HUES6 (cell line): Measurements from ENCODE around the gene NGRN.
A peak's percentile ranks its signal among the peaks of the same experiment; 100 is the strongest.

Experiments
- H3K27ac ChIP-seq: 2 replicates; pipeline ENCODE4 v1.7.0; 2013; ENCODE audit warnings: low read depth, mild to moderate bottlenecking, low read length, inconsistent platforms
- H3K27me3 ChIP-seq: 2 replicates; pipeline ENCODE4 v1.6.1; 2013; ENCODE audit warnings: low read length; ENCODE audit not compliant: control insufficient read depth, insufficient read depth
- H3K36me3 ChIP-seq: 2 replicates; pipeline ENCODE4 v1.6.1; 2013; ENCODE audit warnings: low read length; ENCODE audit not compliant: control insufficient read depth, insufficient read depth
- H3K4me1 ChIP-seq: 2 replicates; pipeline ENCODE4 v1.6.1; 2013; ENCODE audit warnings: low read length; ENCODE audit not compliant: control insufficient read depth, insufficient read depth
- H3K4me3 ChIP-seq: 2 replicates; pipeline ENCODE4 v1.5.1; 2013; ENCODE audit warnings: low read depth, low read length
- H3K9ac ChIP-seq: one replicate; pipeline ENCODE4 v1.6.1; 2013; ENCODE audit warnings: mild to moderate bottlenecking, low read length
- H3K9me3 ChIP-seq: 2 replicates; pipeline ENCODE4 v1.6.1; 2013; ENCODE audit warnings: low read depth, low read length; ENCODE audit not compliant: control insufficient read depth, insufficient read depth

NGRN gene, protein sequence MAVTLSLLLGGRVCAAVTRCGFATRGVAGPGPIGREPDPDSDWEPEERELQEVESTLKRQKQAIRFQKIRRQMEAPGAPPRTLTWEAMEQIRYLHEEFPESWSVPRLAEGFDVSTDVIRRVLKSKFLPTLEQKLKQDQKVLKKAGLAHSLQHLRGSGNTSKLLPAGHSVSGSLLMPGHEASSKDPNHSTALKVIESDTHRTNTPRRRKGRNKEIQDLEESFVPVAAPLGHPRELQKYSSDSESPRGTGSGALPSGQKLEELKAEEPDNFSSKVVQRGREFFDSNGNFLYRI

DNA sequence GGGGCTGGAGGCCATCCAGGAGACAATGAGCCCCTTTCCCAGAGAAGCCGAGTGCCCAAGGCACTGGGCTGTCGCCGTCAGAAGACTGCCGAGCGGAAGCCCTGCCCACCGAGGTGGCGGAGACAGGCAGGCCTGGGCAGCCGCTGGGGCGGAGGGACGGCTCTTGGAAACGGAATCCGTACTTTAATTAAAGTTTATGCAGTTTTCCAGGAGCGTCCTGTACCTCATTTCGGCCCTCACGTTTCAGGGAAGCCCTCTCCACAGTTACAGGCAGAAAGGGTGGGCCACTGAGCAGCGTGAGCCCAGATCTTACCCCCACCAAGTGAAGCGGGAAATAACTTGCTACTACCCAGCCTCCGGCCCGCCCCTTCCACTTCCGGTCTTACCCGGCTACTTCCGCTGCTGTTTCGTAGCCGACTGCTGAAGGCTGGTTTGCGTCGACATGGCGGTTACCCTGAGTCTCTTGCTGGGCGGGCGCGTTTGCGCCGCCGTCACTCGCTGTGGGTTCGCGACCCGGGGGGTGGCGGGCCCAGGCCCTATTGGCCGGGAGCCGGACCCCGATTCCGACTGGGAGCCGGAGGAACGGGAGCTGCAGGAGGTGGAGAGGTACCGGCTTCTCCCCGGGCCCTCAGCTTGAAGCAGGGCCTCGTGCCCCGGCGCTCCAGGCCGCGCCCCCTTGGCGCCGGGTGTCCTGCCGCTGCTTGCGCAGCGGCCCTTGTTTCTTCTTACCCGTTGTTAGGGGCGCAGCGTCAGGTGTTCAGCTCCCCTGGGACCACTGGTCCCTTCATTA is at the start of gene NGRN:
TSS of gene NGRN (plus strand) at position 402 of the 790 bp plus-strand sequence. CDS start at position 443, 41 bp downstream.
- peak within 1 kb of the TSS; percentile 79 for H3K9ac ChIP-seq
- peak within 1 kb of the TSS; percentile 71 for H3K27ac ChIP-seq
- no peaks in the 10 kb centered on the region for H3K9me3 ChIP-seq
- H3K36me3 ChIP-seq: peaks cover 26% of the 10 kb centered on the region
- H3K4me1 ChIP-seq: peaks cover 10% of the 10 kb centered on the region
- H3K4me3 ChIP-seq: peak within 1 kb of the TSS; percentile 91
- no peaks in the 10 kb centered on the region for H3K27me3 ChIP-seq

DNA sequence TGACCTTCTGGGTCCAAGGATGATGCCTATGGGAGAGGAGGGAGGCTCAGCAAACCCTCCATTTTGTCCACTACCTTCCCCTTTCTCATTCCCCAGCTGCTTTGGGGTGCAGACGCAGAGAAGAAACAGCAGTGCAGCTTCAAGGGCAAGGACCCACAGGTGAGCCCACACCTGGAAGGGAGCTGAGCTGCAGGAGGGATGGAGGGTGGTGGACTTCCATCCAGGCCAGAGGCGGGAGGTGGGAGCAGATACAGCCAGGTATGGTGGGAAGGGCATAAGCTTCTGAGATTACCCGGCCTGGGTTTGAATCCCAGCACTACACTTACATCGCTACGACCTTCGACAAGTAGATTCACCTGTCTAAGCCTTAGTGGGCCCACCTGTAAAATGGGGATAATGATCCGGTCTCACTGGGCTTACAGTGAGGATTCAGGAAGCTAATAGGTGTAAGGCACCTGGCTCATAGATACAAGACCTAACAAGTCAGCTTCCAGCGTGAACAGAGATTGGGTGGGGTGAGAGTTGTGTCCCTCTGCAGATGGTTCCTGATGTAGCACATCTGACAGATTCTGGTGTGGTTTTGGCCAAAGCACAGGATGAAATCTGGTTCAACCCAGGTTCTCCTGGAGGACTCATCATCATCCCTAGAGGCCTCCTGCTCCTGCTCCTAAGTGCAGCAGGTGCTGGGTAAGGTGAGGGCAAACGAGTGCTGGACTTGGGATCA is 47.6 kb upstream of the NGRN start:
- Histone ChIP-seq H3K27ac (no peak overlapping the region), H3K9me3 (no peaks in the 10 kb centered on the region), H3K4me1 (peaks cover 13% of the 10 kb centered on the region; the same call in 1 of the 2 replicates), H3K36me3 (peaks cover 15% of the 10 kb centered on the region), H3K9ac (no peak overlapping the region), H3K27me3 (no peaks in the 10 kb centered on the region), H3K4me3 (no peak overlapping the region)

DNA sequence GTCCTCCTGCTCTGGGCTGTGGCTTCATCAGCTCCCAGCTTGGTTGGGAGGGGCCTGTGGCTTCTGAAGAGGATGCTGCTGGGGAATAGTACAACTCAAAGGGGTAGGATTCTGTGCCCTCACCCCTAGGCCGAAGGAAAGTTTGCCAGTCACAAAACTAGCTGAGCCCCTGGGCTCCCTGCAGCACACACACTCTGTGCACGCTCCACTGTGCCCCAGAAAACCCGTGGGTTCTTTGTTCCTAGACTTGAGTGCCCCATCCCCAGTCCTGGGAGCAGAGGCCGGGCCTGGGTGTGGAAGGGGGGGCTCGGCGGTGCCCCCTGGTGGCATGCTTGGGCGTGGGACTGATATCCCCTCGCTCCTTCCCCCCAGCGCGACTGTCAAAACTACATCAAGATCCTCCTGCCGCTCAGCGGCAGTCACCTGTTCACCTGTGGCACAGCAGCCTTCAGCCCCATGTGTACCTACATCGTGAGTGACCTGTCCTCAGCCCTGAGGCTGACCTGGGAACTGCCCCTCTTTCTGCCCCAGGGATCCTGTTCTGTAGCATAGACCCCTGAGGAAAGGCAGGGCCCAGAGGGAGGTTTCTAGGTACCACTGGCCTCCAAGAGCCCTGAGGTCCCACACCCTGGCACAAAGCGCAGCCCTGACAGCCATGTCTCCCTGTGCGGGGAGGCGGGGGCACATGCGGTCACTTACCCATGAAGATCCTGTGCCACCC is 45.9 kb upstream of the NGRN start:
- no peak overlapping the region for H3K27ac ChIP-seq
- H3K36me3 ChIP-seq: peaks cover 32% of the 10 kb centered on the region

DNA sequence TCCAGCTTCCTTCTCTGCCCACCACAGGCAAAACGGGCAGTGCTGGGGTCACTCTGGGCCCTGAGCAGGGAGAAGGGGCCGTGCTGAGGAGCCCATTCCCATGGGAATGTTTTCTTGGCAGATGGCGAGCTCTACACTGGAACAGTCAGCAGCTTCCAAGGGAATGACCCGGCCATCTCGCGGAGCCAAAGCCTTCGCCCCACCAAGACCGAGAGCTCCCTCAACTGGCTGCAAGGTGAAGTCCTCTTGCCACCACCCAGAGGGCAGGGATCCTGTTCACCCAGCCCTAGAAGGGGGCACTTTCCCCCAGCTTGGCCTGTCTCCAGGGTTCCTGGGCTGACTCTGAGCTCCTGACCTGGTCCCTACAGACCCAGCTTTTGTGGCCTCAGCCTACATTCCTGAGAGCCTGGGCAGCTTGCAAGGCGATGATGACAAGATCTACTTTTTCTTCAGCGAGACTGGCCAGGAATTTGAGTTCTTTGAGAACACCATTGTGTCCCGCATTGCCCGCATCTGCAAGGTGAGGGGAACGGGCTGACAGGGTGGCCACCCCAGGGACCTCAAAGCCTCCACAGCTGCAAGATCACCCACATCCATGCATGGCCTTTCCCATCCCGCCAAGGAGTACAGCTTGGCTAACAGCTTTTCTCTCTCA is 44.1 kb upstream of the NGRN start:
- H3K9ac ChIP-seq: no peak overlapping the region
- H3K27me3 ChIP-seq: no peaks in the 10 kb centered on the region
- no peaks in the 10 kb centered on the region for H3K9me3 ChIP-seq
- no peak overlapping the region for H3K4me3 ChIP-seq
- H3K36me3 ChIP-seq: peaks cover 49% of the 10 kb centered on the region
- peaks cover 7% of the 10 kb centered on the region; the same call in 1 of the 2 replicates for H3K4me1 ChIP-seq
- no peak overlapping the region for H3K27ac ChIP-seq

More for the DNA sequence above, 45.9 kb upstream of the NGRN start:
- Histone ChIP-seq H3K9me3 (no peaks in the 10 kb centered on the region), H3K4me3 (no peak overlapping the region), H3K27me3 (no peaks in the 10 kb centered on the region), H3K4me1 (peaks cover 7% of the 10 kb centered on the region; the same call in 1 of the 2 replicates), H3K9ac (no peak overlapping the region)

DNA sequence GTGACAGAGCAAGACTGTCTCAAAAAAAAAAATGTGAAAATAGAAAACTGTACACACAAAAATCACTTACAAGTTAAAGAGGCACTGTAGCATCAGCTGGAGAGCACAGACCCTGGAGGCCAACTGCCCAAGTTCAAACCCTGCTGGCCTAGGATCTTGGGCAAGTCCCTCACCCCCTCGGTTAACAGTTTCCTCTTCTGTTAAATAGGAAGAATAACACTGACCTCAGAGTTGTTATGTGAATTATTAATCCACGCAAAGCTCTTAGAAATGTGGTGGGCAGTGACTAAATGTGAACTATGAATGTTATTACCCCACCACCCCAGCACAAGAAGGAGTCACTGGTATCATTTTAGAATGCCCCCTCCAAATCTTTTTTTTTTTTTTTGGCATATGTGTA is 42.9 kb upstream of the NGRN start:
- H3K9ac ChIP-seq: no peak overlapping the region
- H3K4me3 ChIP-seq: no peak overlapping the region
- H3K36me3 ChIP-seq: peaks cover 55% of the 10 kb centered on the region
- no peaks in the 10 kb centered on the region for H3K9me3 ChIP-seq
- H3K27ac ChIP-seq: no peak overlapping the region
- H3K27me3 ChIP-seq: no peaks in the 10 kb centered on the region
- peaks cover 7% of the 10 kb centered on the region; the same call in 1 of the 2 replicates for H3K4me1 ChIP-seq

DNA sequence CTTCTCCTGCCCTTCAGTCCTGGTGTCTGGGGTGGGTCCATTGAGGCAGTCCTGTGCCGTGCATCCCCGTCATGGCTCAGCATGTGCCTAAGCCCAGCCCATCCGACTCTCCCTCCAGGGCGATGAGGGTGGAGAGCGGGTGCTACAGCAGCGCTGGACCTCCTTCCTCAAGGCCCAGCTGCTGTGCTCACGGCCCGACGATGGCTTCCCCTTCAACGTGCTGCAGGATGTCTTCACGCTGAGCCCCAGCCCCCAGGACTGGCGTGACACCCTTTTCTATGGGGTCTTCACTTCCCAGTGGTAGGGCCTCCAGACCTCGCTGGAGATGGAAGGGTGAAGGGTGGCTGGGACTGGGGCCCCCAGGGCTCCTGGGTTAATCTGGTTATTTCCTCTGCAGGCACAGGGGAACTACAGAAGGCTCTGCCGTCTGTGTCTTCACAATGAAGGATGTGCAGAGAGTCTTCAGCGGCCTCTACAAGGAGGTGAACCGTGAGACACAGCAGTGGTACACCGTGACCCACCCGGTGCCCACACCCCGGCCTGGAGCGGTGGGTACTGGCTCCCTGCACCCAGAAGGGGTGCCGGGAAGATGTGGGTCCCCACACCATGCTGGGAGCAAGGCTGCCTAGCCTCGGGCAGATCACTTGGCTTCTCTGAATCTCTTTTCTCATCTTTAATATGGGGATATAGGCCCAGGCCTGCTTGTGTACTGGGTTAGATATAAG is 41.9 kb upstream of the NGRN start:
- Histone ChIP-seq H3K27me3 (no peaks in the 10 kb centered on the region), H3K9ac (no peak overlapping the region), H3K4me3 (no peak overlapping the region), H3K27ac (no peak overlapping the region), H3K36me3 (peaks cover 58% of the 10 kb centered on the region), H3K4me1 (peaks cover 7% of the 10 kb centered on the region; the same call in 1 of the 2 replicates), H3K9me3 (no peaks in the 10 kb centered on the region)

DNA sequence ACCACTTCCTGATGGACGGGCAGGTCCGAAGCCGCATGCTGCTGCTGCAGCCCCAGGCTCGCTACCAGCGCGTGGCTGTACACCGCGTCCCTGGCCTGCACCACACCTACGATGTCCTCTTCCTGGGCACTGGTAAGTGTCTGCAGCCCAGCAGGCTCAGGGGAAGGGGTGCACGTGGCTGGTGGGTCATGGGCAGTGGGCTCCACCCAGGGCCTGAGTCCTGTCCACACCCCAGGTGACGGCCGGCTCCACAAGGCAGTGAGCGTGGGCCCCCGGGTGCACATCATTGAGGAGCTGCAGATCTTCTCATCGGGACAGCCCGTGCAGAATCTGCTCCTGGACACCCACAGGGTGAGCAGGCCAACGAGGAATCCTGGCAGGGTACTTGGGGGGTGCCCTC is 40.4 kb upstream of the NGRN start:
- H3K9ac ChIP-seq: no peak overlapping the region
- H3K36me3 ChIP-seq: peaks cover 72% of the 10 kb centered on the region
- no peak overlapping the region for H3K4me3 ChIP-seq
- peaks cover 4% of the 10 kb centered on the region; the same call in 1 of the 2 replicates for H3K4me1 ChIP-seq
- H3K9me3 ChIP-seq: no peaks in the 10 kb centered on the region
- no peaks in the 10 kb centered on the region for H3K27me3 ChIP-seq
- H3K27ac ChIP-seq: no peak overlapping the region

DNA sequence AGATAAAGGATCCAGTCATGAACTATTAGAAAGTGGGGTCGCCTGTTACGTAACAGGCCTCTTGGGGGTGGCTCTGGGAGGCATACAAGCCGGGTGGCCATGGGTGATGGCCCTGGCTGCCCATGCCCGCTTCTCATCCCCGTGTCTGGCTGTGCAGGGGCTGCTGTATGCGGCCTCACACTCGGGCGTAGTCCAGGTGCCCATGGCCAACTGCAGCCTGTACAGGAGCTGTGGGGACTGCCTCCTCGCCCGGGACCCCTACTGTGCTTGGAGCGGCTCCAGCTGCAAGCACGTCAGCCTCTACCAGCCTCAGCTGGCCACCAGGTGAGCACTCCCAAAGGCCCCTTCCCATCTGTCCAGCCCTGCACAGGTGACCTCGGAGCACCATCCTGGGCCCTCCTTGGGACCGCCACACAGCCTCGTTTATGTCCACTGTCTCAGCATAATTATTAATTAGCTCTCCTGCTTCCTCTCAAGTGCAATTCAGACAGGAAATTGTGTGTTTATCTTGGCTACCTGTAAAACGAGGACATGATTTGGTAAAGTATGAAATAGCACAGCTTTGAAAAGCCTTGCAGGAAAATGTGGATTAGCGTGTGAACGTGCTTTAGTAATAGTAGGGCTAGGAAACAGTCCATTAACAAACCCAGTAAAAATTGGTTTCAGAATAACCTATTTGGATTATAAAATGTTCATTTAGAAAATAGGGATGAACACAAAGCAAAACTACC is 39.8 kb upstream of the NGRN start:
- no peak overlapping the region for H3K27ac ChIP-seq
- no peak overlapping the region for H3K4me3 ChIP-seq
- H3K4me1 ChIP-seq: peaks cover 4% of the 10 kb centered on the region; the same call in 1 of the 2 replicates
- no peak overlapping the region for H3K9ac ChIP-seq
- H3K9me3 ChIP-seq: no peaks in the 10 kb centered on the region
- peaks cover 76% of the 10 kb centered on the region for H3K36me3 ChIP-seq
- no peaks in the 10 kb centered on the region for H3K27me3 ChIP-seq

DNA sequence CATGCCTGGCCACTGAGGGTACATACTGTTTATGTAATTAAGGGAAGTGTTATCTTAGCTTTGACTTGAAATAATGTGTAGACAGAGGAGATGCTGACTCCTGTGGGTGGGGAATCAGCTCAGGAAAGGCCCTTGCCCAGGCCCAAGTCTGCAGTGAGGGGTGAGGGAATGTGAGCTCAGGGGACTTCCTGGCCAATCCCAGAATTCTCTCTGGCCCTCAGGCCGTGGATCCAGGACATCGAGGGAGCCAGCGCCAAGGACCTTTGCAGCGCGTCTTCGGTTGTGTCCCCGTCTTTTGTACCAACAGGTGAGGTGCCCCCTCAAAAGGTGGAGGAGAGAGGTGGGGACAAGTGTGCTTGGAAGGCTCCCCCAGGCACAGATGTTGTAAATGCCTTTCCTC is 38.1 kb upstream of the NGRN start:
- Histone ChIP-seq H3K4me3 (no peak overlapping the region), H3K4me1 (no peaks in the 10 kb centered on the region), H3K36me3 (peaks cover 79% of the 10 kb centered on the region), H3K9me3 (no peaks in the 10 kb centered on the region), H3K27me3 (no peaks in the 10 kb centered on the region), H3K9ac (no peak overlapping the region), H3K27ac (no peak overlapping the region)
